Small intestine (tissue), 7 donors: ENCODE results near the gene EGR4. TPM values are rescaled to one million over a fixed set of nuclear protein-coding genes. Genes with fewer than 3 reads are reported as not detected.

Experiments used
- DNase-seq, 2 donors: peaks; one replicate each; pipeline versions ENCODE4 v3.0.0 to v3.0.0-alpha.2; 2013
- FAIRE-seq: peaks from 2 replicates; lab custom pipeline; 2012; peaks lifted over from hg19 to GRCh38; lab: Jason Lieb, UNC
- H3K27ac ChIP-seq, 3 donors: one replicate each; pipeline ENCODE4 v1.5.1; 2013; ENCODE audit warnings: low read length in 2 of 3, mild to moderate bottlenecking in 2 of 3, control low read depth in 1 of 3, inconsistent platforms in 1 of 3, low read depth in 1 of 3, moderate library complexity in 1 of 3
- H3K27me3 ChIP-seq, 3 donors: one replicate each; pipeline ENCODE4 v1.6.1; 2013; ENCODE audit warnings: low read length in 3 of 3, inconsistent platforms in 1 of 3; ENCODE audit not compliant: control insufficient read depth in 3 of 3, insufficient read depth in 3 of 3
- H3K36me3 ChIP-seq, 3 donors: one replicate each; pipeline ENCODE4 v1.6.1; 2013; ENCODE audit warnings: low read length in 3 of 3, inconsistent platforms in 1 of 3, low read depth in 1 of 3, mild to moderate bottlenecking in 1 of 3, moderate library complexity in 1 of 3; ENCODE audit not compliant: control insufficient read depth in 3 of 3, insufficient read depth in 2 of 3
- H3K4me1 ChIP-seq, 3 donors: one replicate each; pipeline ENCODE4 v1.6.1; 2013; ENCODE audit warnings: low read length in 2 of 3, inconsistent platforms in 1 of 3, low read depth in 1 of 3, mild to moderate bottlenecking in 1 of 3, moderate library complexity in 1 of 3; ENCODE audit not compliant: control insufficient read depth in 3 of 3, insufficient read depth in 2 of 3
- H3K4me3 ChIP-seq, 3 donors: one replicate each; pipeline ENCODE4 v1.5.1; 2013; ENCODE audit warnings: low read length in 3 of 3, control low read depth in 1 of 3, inconsistent platforms in 1 of 3, low read depth in 1 of 3, mild to moderate bottlenecking in 1 of 3, moderate library complexity in 1 of 3
- H3K9me3 ChIP-seq, 2 donors: one replicate each; pipeline ENCODE4 v1.6.1; 2013; ENCODE audit warnings: low read depth in 1 of 2, low read length in 1 of 2; ENCODE audit not compliant: control insufficient read depth in 2 of 2, insufficient read depth in 1 of 2
- WGBS, 3 donors: extraction: QIAGEN DNeasy Blood & Tissue Kit; methylation state at CpG; one replicate each; pipeline ENCODE4 v1.1.7; 2013; 5-methylcytosine and 5-hydroxymethylcytosine counted together
- polyA plus RNA-seq, 4 donors: library from polyadenylated mRNA; stranded (reverse) in 3 of 4; unstranded in 1 of 4; fragments of 200-250 nt in 3 of 4; fragments of 120-200 nt in 1 of 4; gene quantifications; one replicate each; pipeline versions ENCODE4 v1.2.1 to v1.2.3, GENCODE V29; 2013
- donor health status: healthy with polysubstance abuse.
- donor health status: control.
- donor health status: control.
- donor health status: Bipolar disorder and iron deficiency.
- donor health status: healthy.

EGR4 gene
- polyA plus RNA-seq, 4 donors, result 0.01 to 0.04 TPM; not detected in 2

DNA sequence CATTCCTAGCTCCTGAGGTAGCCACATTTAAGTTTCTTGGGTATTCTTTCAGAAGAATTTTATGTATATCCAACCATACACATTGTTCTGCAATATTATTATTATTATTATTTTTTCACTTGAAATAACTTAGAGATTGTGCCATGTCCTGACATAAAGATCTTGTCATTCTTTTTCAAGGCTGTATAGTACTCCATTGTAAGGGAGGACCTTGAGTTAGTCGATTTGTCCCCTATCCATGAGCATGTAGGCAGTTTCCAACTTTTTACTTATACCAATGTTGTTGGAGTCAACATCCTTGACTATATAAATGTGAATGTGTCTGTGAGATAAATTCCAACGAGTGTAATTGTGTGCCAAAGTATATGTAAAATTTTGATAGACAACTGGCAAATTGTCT lies 891 bp upstream of the EGR4 start:
- peaks cover 23 to 79% (median 29%) of the 10 kb centered on the region in 3 donors for H3K27me3 ChIP-seq
- no peaks in the 10 kb centered on the region for H3K36me3 ChIP-seq
- DNase-seq (no peak), FAIRE-seq (no peak)
- no peak overlapping the region for H3K4me3 ChIP-seq
- no peak overlapping the region for H3K27ac ChIP-seq
- no peaks in the 10 kb centered on the region for H3K9me3 ChIP-seq
- WGBS, 3 donors, result 82 to 87% (median 84%) methylated on average over 2 of the region's 2 CpGs
- peaks cover 0 to 8% (median 0%) of the 10 kb centered on the region in 3 donors for H3K4me1 ChIP-seq

DNA sequence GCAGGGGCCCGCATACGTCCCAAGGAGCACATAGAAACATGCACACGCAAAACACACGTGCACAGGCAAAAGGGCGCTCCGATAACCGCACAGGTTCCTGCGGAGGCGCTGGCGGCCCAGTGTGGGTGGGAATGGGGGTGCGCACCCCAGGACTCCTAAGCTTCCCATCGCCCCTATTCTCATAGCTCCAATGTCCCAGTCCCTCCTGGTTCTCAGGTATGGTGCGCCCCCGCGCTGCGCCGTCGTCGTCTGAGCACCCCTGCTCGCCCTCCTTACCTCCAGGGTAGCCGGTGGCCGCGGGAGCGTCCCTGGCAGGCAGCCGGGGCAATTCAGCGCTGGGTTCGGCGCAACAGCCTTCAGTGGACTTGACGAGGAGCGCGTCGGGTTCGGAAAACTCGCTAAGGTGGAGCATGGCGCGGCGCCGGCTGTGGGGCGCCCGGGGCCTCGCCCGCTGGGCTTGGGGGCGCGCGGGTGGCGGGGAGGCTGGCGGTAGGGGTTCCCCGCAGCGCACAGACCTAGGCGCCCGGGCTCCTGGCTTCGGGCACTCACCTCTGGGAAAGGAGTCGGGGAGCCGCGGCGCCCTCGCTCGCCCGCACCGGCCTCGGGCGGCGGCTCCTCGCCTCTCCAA lies 328 bp downstream of the EGR4 start:
- Histone ChIP-seq H3K27me3 (peaks cover 25 to 90% (median 29%) of the 10 kb centered on the region in 3 donors), H3K4me1 (peaks cover 0 to 8% (median 0%) of the 10 kb centered on the region in 3 donors), H3K4me3 (peak overlapping the region in 2 of 3 donors; percentile 19 to 59), H3K36me3 (no peaks in the 10 kb centered on the region), H3K9me3 (no peaks in the 10 kb centered on the region), H3K27ac (no peak overlapping the region)
- no peak for FAIRE-seq
- 2 to 5% (median 3%) methylated on average over 43 to 64 of the region's 64 CpGs for WGBS, 3 donors
- DNase-seq, result peak in 1 of 2 donors; percentile 12

DNA sequence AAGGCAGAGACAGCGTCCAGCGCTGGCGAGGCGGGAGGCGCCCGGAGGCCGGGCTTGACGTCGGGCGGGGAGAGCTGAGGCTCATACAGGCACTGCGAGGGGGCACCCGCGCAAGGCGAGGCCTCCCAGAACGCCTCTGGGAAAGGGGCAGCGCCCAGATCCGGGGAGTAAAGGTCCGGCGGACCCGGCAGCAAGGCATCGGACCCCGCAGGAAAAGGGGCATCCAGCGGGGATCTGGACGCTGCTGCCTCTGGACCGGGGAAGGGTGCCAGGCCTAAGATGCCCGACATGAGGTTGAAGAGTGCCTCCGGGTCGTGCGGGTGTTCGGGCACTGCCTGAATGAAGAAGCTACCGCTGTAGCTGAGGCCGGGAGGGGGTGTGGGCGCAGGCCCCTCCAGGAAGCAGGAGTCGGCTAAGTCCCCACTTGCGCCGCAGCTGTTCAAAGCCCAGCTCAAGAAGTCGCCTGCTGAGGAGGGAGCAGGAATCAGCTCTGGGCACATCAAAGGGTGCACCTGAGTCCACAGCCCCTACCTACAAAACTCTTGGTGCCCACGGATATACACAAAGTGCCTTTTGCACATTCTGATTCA lies 937 bp downstream of the EGR4 start:
- WGBS, 3 donors, result 8 to 12% (median 8%) methylated on average over 32 to 38 of the region's 38 CpGs
- Histone ChIP-seq H3K27me3 (peaks cover 25 to 86% (median 29%) of the 10 kb centered on the region in 3 donors), H3K36me3 (no peaks in the 10 kb centered on the region), H3K9me3 (no peaks in the 10 kb centered on the region), H3K4me3 (no peak overlapping the region), H3K27ac (no peak overlapping the region), H3K4me1 (peaks cover 0 to 8% (median 0%) of the 10 kb centered on the region in 3 donors)
- FAIRE-seq (no peak), DNase-seq (no peak)

DNA sequence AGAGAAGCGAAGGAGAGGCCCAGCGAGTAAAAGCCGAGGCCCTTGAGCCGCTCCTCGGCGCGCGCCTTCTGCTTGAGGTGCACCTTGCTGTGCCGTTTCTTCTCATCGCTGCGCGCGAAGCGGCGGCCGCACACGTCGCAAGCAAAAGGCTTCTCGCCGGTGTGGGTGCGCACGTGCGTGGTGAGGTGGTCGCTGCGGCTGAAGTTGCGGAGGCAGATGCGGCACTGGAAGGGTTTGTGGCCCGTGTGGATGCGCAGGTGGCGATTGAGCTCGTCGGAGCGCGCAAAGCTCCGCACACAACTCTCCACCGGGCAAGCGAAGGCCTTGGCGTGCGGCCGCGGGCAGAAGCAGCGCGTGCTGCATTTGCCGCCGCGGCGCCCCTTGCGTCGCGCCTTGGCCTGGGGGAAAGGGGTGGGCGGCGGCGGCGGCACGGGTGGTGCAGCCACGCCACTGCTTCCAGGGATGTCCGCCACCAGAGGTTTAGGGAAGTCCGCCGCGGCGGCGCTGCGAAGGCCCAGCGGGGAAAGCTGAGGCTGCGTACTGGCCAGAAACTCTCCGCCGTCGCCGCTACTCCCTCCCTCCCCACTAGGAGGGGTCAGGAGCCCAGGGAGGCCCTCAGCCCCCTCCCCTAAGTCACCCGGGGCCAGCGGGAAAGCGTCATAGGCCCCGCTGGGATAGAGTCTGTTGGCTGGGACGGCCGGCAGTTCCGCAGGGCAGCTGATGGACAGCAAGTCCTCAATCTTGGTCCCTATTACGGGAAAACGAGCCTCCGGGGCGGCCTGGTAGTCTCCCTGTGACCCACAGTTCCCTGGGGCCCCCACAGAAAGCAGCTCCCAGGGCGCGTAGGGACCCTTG lies 1.7 kb downstream of the EGR4 start:
- Histone ChIP-seq H3K27ac (no peak overlapping the region), H3K9me3 (no peaks in the 10 kb centered on the region), H3K27me3 (peaks cover 25 to 86% (median 29%) of the 10 kb centered on the region in 3 donors), H3K4me1 (peaks cover 0 to 8% (median 0%) of the 10 kb centered on the region in 3 donors), H3K36me3 (no peaks in the 10 kb centered on the region), H3K4me3 (no peak overlapping the region)
- no peak for FAIRE-seq
- 2 to 7% (median 4%) methylated on average over 73 to 82 of the region's 82 CpGs for WGBS, 3 donors
- no peak for DNase-seq

DNA sequence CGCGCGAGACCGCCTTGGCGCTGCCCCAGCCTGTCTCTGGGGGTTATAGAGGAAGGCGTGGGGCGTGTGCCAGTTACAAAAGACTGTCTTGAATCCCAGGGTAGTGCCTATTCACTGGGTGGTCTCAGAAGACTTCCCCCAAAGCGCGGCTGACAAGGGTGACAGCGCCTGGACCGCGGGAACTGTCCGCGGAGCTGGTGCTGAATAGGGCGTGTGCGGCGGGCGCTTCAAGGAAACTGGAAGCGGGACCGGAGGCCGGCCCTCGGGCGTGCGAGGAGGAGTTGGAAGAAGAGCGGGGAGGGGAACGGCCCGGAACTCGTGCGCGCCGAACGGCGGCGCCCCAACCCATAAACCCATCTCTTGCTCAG lies 2.3 kb downstream of the EGR4 start:
- H3K4me1 ChIP-seq, result peaks cover 0 to 8% (median 0%) of the 10 kb centered on the region in 3 donors
- peaks cover 25 to 87% (median 28%) of the 10 kb centered on the region in 3 donors for H3K27me3 ChIP-seq
- 3 to 5% (median 4%) methylated on average over 34 of the region's 34 CpGs for WGBS, 3 donors
- DNase-seq, result peak; percentile 45 to 86
- no peaks in the 10 kb centered on the region for H3K9me3 ChIP-seq
- no peak for FAIRE-seq
- no peak overlapping the region for H3K27ac ChIP-seq
- no peak overlapping the region for H3K4me3 ChIP-seq
- H3K36me3 ChIP-seq, result no peaks in the 10 kb centered on the region

DNA sequence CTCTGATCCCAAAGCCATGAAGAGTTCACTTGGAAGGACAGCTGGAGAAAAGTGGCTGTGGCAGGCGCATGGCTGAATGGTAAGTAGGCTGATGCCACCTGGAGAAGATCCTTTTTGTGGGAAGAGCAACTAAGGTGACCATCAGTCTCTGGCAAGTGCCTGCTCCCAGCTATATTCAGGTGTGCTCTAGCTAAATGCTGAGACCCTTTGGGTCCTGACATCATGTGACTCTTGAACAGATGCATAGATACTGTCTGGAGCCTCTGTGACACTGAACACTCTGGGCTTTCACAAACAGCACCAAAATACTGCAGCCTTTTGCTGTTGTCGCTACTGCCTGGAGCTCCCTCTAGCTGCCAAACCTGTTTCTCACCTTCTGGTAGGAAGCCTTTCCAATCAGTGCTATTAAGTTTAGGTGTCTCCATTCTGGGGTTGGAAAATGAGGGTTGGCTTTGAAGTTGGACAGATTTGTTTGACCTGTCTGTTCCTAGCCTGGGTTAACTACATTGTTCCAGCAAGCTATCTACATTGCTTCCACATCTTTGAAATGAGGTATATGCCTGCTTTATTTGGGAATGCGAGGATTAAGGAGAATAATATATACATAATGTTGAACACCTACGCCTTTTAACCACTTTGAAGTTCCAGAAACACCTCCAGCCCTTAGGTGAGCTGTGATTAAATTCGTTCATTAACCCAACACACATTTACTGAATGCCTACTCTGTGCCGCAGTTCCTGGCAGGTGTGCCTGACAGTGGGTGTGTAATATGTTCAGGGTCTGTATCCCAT lies 3.1 kb downstream of the EGR4 start:
- DNase-seq, result peak; percentile 29 to 42
- 56 to 60% (median 59%) methylated on average over 6 of the region's 6 CpGs for WGBS, 3 donors
- peaks cover 0 to 8% (median 0%) of the 10 kb centered on the region in 3 donors for H3K4me1 ChIP-seq

DNA sequence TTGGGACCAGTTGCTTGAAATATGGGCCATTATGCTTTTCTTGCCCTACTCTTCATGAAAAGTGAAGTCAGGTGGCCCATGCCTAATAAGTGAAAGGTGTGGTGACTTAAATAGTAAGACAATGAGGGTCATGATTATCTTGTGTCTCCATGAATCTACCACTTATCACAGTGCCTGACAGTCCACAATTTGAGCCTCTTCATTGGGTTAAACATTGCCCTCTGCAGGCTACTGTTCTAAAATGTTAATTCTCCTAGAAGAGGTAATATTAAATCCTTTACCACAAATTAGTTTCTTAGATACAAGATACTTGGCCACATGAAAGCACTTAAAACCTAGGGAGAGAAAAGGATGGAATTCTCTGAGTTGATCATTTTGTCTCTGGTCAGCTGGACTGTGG lies 4.0 kb downstream of the EGR4 start:
- FAIRE-seq (no peak), DNase-seq (no peak)
- Histone ChIP-seq H3K27ac (no peak overlapping the region), H3K27me3 (peaks cover 21 to 85% (median 25%) of the 10 kb centered on the region in 3 donors), H3K36me3 (no peaks in the 10 kb centered on the region), H3K9me3 (no peaks in the 10 kb centered on the region), H3K4me3 (no peak overlapping the region), H3K4me1 (peaks cover 0 to 11% (median 0%) of the 10 kb centered on the region in 3 donors)

More for the DNA sequence above, 3.1 kb downstream of the EGR4 start:
- no peak for FAIRE-seq
- Histone ChIP-seq H3K27me3 (peaks cover 23 to 86% (median 25%) of the 10 kb centered on the region in 3 donors), H3K27ac (no peak overlapping the region), H3K36me3 (no peaks in the 10 kb centered on the region), H3K9me3 (no peaks in the 10 kb centered on the region), H3K4me3 (no peak overlapping the region)
